Mesenchymal stem cell (in vitro differentiated cells and primary cell): ENCODE data around the gene PF4V1.

ENCODE experiments used
- DNase-seq: peaks from one replicate; pipeline ENCODE4 v3.0.0-alpha.2; 2013
- H2AFZ ChIP-seq: one replicate; pipeline ENCODE4 v1.6.1; 2013; ENCODE audit warnings: low read depth, mild to moderate bottlenecking, control low read depth, inconsistent platforms, low read length, moderate library complexity
- H2AK5ac ChIP-seq: 2 replicates; pipeline ENCODE4 v1.6.1; 2013; ENCODE audit warnings: low read length, moderate library complexity, mild to moderate bottlenecking, inconsistent platforms; ENCODE audit not compliant: severe bottlenecking
- H2BK120ac ChIP-seq: one replicate; pipeline ENCODE4 v1.6.1; 2013; ENCODE audit warnings: low read depth, mild to moderate bottlenecking, inconsistent platforms, low read length, moderate library complexity
- H2BK12ac ChIP-seq, 2 experiments: one replicate each; pipeline ENCODE4 v1.6.1; 2013; ENCODE audit warnings: inconsistent platforms in 2 of 2, low read length in 2 of 2, mild to moderate bottlenecking in 2 of 2, moderate library complexity in 2 of 2, control low read depth in 1 of 2
- H2BK15ac ChIP-seq: one replicate; pipeline ENCODE4 v1.6.1; 2013; ENCODE audit warnings: mild to moderate bottlenecking, low read depth, inconsistent platforms; ENCODE audit not compliant: poor library complexity, severe bottlenecking
- H2BK5ac ChIP-seq: 2 replicates; pipeline ENCODE4 v1.6.1; 2013; ENCODE audit warnings: low read depth, mild to moderate bottlenecking, low read length, control low read depth, inconsistent platforms; ENCODE audit not compliant: poor library complexity, severe bottlenecking
- H3K14ac ChIP-seq, 2 experiments: one replicate each; pipeline ENCODE4 v1.6.1; 2013; ENCODE audit warnings: inconsistent platforms in 2 of 2, low read length in 2 of 2, control low read depth in 1 of 2, mild to moderate bottlenecking in 1 of 2, moderate library complexity in 1 of 2
- H3K18ac ChIP-seq, 2 experiments: one replicate each; pipeline ENCODE4 v1.6.1; 2013; ENCODE audit warnings: inconsistent platforms in 2 of 2, low read length in 2 of 2, control low read depth in 1 of 2, low read depth in 1 of 2, mild to moderate bottlenecking in 1 of 2
- H3K23ac ChIP-seq, 2 experiments: one replicate each; pipeline ENCODE4 v1.6.1; 2013; ENCODE audit warnings: inconsistent platforms in 2 of 2, low read length in 2 of 2, mild to moderate bottlenecking in 2 of 2, moderate library complexity in 2 of 2, control low read depth in 1 of 2
- H3K27ac ChIP-seq: 2 replicates; pipeline ENCODE4 v1.5.1; 2013; ENCODE audit warnings: mild to moderate bottlenecking, moderate library complexity, low read length, control low read depth, inconsistent platforms; ENCODE audit not compliant: poor library complexity, severe bottlenecking
- H3K27me3 ChIP-seq, 2 experiments: 2 replicates each; pipeline versions ENCODE4 v1.6.1 to v1.7.0; 2013; ENCODE audit warnings: low read length in 2 of 2, mild to moderate bottlenecking in 2 of 2, moderate library complexity in 2 of 2, control low read depth in 1 of 2, inconsistent platforms in 1 of 2; ENCODE audit not compliant: control insufficient read depth in 1 of 2, insufficient read depth in 1 of 2
- H3K36me3 ChIP-seq, 2 experiments: 2 replicates each; pipeline versions ENCODE4 v1.6.1 to v1.7.0; 2013; ENCODE audit warnings: low read length in 2 of 2, control low read depth in 1 of 2, inconsistent platforms in 1 of 2, low read depth in 1 of 2, mild to moderate bottlenecking in 1 of 2; ENCODE audit not compliant: insufficient read depth in 2 of 2, control insufficient read depth in 1 of 2
- H3K4ac ChIP-seq, 2 experiments: one replicate each; pipeline ENCODE4 v1.6.1; 2013; ENCODE audit warnings: inconsistent platforms in 2 of 2, low read length in 2 of 2, mild to moderate bottlenecking in 2 of 2, moderate library complexity in 2 of 2, control low read depth in 1 of 2, low read depth in 1 of 2
- H3K4me1 ChIP-seq: 2 replicates; pipeline ENCODE4 v1.6.1; 2013; ENCODE audit warnings: low read depth, low read length, control low read depth; ENCODE audit not compliant: control insufficient read depth, insufficient read depth
- H3K4me2 ChIP-seq: 2 replicates; pipeline ENCODE4 v1.6.1; 2013; ENCODE audit warnings: low read length, mild to moderate bottlenecking, inconsistent platforms; ENCODE audit not compliant: poor library complexity, severe bottlenecking
- H3K4me3 ChIP-seq, 2 experiments: 2 replicates each; pipeline versions ENCODE4 v1.5.1 to v1.7.0; 2013; ENCODE audit warnings: low read length in 2 of 2, mild to moderate bottlenecking in 2 of 2, control low read depth in 1 of 2, low read depth in 1 of 2; ENCODE audit not compliant: insufficient read depth in 1 of 2
- H3K79me1 ChIP-seq: replicated peaks from 2 replicates; pipeline ENCODE4 v1.6.1; 2013; ENCODE audit warnings: mild to moderate bottlenecking, control low read depth, low read length, inconsistent platforms; ENCODE audit not compliant: poor library complexity, severe bottlenecking
- H3K9ac ChIP-seq: 2 replicates; pipeline ENCODE4 v1.7.0; 2013; ENCODE audit warnings: mild to moderate bottlenecking, low read length, moderate library complexity
- H3K9me3 ChIP-seq: 2 replicates; pipeline ENCODE4 v1.7.0; 2013; ENCODE audit warnings: mild to moderate bottlenecking, low read length; ENCODE audit not compliant: control insufficient read depth
- H4K8ac ChIP-seq: one replicate; pipeline ENCODE4 v1.6.1; 2013; ENCODE audit warnings: inconsistent platforms, mild to moderate bottlenecking, low read length, moderate library complexity
- H4K91ac ChIP-seq: one replicate; pipeline ENCODE4 v1.6.1; 2013; ENCODE audit warnings: mild to moderate bottlenecking, low read length, inconsistent platforms
- WGBS: methylation state at CpG from one replicate; pipeline ENCODE4 v1.1.7; 2013; ENCODE audit warnings: mixed read lengths; 5-methylcytosine and 5-hydroxymethylcytosine counted together

Gene PF4V1

DNA sequence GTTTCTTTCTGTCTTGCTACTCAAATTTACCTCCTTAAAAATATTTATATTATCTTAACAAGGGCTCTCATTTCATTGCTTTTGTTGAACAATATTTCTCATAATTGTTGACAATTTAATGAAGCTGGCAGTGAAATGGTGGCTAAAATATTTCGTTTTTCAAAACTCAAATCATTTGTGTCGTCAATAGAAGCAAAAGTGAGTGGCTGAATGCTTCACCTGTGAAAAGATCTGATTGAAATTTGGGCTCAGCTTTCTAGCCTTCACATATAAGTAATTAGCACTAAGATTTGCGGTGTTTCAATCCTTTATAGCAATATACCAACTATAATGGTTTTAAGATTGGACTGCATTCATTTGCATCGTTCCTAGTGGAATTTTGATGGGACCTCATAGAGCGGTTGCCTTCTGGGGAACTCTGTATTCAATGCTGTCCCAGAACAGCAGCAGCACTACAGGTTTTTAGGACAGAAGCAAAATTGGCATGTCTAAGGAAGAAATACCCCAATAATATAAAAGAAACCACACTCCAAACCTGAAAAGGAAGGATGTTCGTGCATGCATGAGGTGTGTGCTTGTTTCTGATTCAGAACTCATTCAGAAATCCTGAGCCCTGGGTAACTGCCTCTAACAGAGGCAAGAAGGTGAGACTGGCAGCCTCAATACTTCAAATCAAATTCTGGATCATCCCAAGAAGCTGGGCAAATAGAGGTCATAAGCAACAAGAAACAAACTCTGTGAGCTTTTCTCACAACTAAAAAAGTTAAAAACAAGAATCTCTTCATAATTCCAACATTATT, 18.6 kb downstream of the PF4V1 start:
- DNase-seq, result peak; percentile 55
- Histone ChIP-seq H3K4me2 (peak overlapping the region; percentile 52), H3K4ac (no peak overlapping the region), H3K9me3 (no peaks in the 10 kb centered on the region), H3K14ac (no peak overlapping the region), H4K8ac (no peak overlapping the region), H2AFZ (no peak overlapping the region), H4K91ac (no peak overlapping the region), H3K4me1 (peaks cover 5% of the 10 kb centered on the region), H3K18ac (peak overlapping the region in 1 of 2 experiments; percentile 34), H2BK5ac (no peak overlapping the region), H3K4me3 (peak overlapping the region in 1 of 2 experiments; percentile 80), H3K9ac (no peak overlapping the region), H2BK12ac (no peak overlapping the region), H3K27ac (peak overlapping the region; percentile 81), H2BK120ac (no peak overlapping the region), H2AK5ac (peak overlapping the region; percentile 28), H3K27me3 (no peaks in the 10 kb centered on the region), H3K23ac (no peak overlapping the region), H3K36me3 (no peaks in the 10 kb centered on the region), H3K79me1 (no peaks in the 10 kb centered on the region), H2BK15ac (no peak overlapping the region)
- WGBS, result 94% methylated on average over 5 of the region's 6 CpGs

GRCh38 chr4:73872316-73873108, 19.4 kb downstream of the PF4V1 start:
- no peak overlapping the region for H2AFZ ChIP-seq
- no peak overlapping the region for H3K4me2 ChIP-seq
- no peaks in the 10 kb centered on the region for H3K79me1 ChIP-seq
- no peaks in the 10 kb centered on the region for H3K27me3 ChIP-seq
- peak overlapping the region; percentile 65 for H3K27ac ChIP-seq
- H3K4me3 ChIP-seq, result no peak overlapping the region
- DNase-seq, result peak; percentile 66
- H2BK5ac ChIP-seq, result no peak overlapping the region
- no peak overlapping the region for H3K4ac ChIP-seq
- no peaks in the 10 kb centered on the region for H3K9me3 ChIP-seq
- peak overlapping the region in 1 of 2 experiments; percentile 86 for H2BK12ac ChIP-seq
- no peak overlapping the region for H3K23ac ChIP-seq
- no peak overlapping the region for H2AK5ac ChIP-seq
- H3K36me3 ChIP-seq, result no peaks in the 10 kb centered on the region
- H3K18ac ChIP-seq, result peak overlapping the region in 1 of 2 experiments; percentile 55
- no peak overlapping the region for H2BK120ac ChIP-seq
- no peak overlapping the region for H4K8ac ChIP-seq
- H4K91ac ChIP-seq, result peak overlapping the region; percentile 2
- H2BK15ac ChIP-seq, result no peak overlapping the region
- no peak overlapping the region for H3K9ac ChIP-seq
- no peak overlapping the region for H3K14ac ChIP-seq
- no CpG with 5 or more reads among the region's 2 CpGs for whole genome bisulfite sequencing
- H3K4me1 ChIP-seq, result peaks cover 5% of the 10 kb centered on the region

- Histone ChIP-seq H3K36me3 (no peaks in the 10 kb centered on the region), H3K23ac (no peak overlapping the region), H2BK15ac (no peak overlapping the region), H4K91ac (no peak overlapping the region), H2BK120ac (no peak overlapping the region), H3K9me3 (no peaks in the 10 kb centered on the region), H3K14ac (no peak overlapping the region), H3K79me1 (no peaks in the 10 kb centered on the region), H2BK5ac (no peak overlapping the region), H2BK12ac (no peak overlapping the region), H3K4me3 (no peak overlapping the region), H2AFZ (no peak overlapping the region), H4K8ac (no peak overlapping the region), H3K4ac (no peak overlapping the region), H3K9ac (no peak overlapping the region), H3K4me1 (no peaks in the 10 kb centered on the region), H3K27ac (no peak overlapping the region), H3K27me3 (no peaks in the 10 kb centered on the region), H2AK5ac (no peak overlapping the region), H3K4me2 (no peak overlapping the region), H3K18ac (no peak overlapping the region)
- DNase-seq, result no peak
- WGBS, result 88% methylated on average over 2 of the region's 2 CpGs
Measured at GRCh38 chr4:73874386-73874785, 21.3 kb downstream of the PF4V1 start.

DNA sequence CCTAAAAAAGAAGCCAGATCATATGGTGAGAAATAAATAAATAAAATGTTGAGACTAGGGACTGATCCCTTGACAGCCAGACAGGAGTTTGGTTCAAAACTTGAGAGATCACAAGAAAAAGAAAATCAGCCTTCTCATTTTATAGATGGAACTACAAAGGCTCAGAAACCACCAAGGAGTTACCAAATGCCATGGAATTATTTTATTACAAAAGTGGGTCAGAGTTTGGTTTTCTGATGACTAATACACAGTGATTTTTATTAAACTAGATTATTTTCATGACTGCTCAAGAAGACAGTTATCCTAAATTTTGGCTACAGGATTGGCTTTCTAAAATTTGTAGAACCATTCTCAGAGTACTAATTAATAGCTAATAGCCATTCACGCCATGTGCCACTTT, 22.3 kb downstream of the PF4V1 start:
- no peak overlapping the region for H2AFZ ChIP-seq
- no peaks in the 10 kb centered on the region for H3K4me1 ChIP-seq
- DNase-seq, result no peak
- H3K79me1 ChIP-seq, result no peaks in the 10 kb centered on the region
- H3K14ac ChIP-seq, result no peak overlapping the region
- H3K4me2 ChIP-seq, result no peak overlapping the region
- H2BK120ac ChIP-seq, result no peak overlapping the region
- no peaks in the 10 kb centered on the region for H3K27me3 ChIP-seq
- no peak overlapping the region for H3K27ac ChIP-seq
- H4K91ac ChIP-seq, result no peak overlapping the region
- no peak overlapping the region for H3K9ac ChIP-seq
- H4K8ac ChIP-seq, result no peak overlapping the region
- H3K23ac ChIP-seq, result no peak overlapping the region
- H2AK5ac ChIP-seq, result no peak overlapping the region
- WGBS, result no CpG with 5 or more reads among the region's 1 CpG
- H3K4me3 ChIP-seq, result no peak overlapping the region
- H3K9me3 ChIP-seq, result no peaks in the 10 kb centered on the region
- H2BK15ac ChIP-seq, result no peak overlapping the region
- H2BK12ac ChIP-seq, result no peak overlapping the region
- H3K18ac ChIP-seq, result no peak overlapping the region
- no peak overlapping the region for H3K4ac ChIP-seq
- no peaks in the 10 kb centered on the region for H3K36me3 ChIP-seq
- no peak overlapping the region for H2BK5ac ChIP-seq
